ENCODE results near the gene CHTF18. TPM values are rescaled to one million over a fixed set of nuclear protein-coding genes. Genes with fewer than 3 reads are reported as not detected.
"Not testable (repeated sequence)": the region's sequence is repeated elsewhere in the genome, so short reads cannot be mapped to it uniquely, and the experiment has no call there.

CHTF18 gene
- total RNA-seq, 1 donor from 2014 or later, result 79.3 TPM

DNA sequence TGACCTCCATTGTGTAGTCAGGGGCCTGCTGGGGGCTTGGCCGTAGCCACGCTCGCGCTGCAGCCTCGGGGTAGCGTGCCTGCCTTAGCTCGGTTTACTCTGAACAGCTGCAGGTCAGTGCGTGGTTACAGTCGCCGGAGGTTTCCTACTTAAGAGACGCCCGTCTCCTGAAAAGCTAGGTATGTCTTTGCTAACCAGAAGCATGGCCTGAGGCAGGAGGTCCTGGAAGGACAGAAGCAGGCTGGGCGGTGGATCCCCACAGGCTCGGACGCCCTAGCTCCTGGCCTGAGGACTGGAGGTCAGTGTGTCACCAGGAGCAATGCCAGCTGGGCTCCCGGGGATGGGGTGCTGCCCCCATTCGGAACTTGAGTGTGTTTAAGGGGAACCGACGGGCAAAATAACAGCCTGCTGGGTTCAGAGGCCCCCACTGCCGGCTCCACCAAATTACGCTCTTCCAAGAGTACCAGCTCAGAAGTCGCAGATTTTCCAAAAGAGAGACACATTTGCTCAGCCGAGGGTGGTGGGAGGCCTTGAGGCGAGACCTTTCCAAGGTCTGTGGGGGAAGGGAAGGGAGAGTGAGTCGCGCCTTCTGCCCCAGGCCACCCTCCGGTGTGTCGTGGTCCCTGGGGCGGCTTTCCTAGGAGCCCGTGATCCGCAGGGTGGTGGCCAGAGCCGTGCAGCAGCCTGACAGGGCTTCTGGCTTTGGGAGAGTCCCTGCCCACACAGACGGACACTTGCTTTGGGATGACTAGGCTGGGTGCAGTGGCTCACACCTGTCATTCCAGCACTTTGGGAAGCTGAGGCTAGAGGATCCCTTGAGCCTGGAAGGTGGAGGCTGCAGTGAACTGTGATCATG, 16.0 kb downstream of the CHTF18 start:
- intact Hi-C loops (cut with micrococcal nuclease), result loop anchor here (5.0 kb wide), 1 partner anchor 217 kb away; no protein-coding TSS in a partner anchor

DNA sequence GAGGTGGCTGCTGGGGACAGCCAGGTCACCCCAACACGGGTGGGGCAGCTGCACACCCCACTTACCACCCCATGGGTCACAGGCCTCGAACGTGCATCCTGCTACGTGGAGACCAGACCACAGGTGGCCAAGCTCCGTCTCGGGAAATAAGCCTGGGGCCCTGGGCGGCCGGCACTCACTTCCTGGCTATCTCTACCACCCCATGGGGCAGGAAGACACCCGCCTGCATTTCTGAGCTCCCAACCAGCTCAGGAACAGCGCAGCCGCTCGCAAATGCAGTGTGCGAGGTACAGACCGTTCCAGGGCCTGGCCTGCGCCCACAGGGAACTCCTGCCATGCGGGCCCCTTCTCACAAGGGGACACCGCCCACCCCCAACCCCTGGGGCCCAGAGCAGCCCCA, 17.1 kb downstream of the CHTF18 start:
- intact Hi-C loops (cut with micrococcal nuclease), result loop anchor here (5.0 kb wide), 1 partner anchor 218 kb away; no protein-coding TSS in a partner anchor

DNA sequence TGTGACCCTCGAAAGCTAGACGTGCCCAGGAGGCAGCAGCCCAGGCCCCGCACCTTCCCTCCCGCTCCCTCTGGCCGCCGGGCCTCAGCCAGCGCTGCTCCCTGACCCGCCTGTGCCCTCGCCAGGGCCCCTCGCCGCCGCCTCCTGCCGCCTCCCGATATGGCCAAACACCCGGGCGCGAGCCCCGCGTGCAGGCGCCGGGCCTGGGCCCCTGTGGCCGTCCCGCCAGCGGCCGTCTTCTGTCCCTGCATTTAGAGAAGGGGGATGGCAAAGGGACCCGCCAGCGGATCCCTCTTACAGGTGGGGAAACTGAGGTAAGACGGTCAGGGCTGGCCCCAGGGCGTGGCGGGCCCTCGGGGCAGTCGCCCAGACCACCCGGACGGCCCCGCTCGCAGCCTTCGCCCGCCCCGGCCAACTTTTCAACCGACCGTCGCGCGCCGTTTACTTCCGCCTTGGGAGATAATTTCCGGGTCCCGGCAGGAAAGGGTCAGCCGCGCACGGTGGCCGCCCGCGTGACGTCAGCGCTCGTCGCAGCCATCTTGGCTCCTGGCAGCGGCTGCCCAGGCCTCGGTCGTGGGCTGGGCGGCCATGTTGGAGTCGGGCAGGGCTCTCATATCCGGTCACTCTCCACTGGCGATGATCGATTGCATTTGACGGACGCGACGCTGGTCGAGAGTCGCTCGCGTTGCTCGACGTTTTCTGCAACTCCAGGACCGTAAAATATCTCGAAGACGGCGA, 19.1 kb downstream of the CHTF18 start:
- intact Hi-C loops (cut with micrococcal nuclease), result loop anchor here (1.0 to 5.0 kb wide), 4 partner anchors 19 to 220 kb away; partner anchors contain the start of genes CHTF18, LMF1 and RPUSD1

DNA sequence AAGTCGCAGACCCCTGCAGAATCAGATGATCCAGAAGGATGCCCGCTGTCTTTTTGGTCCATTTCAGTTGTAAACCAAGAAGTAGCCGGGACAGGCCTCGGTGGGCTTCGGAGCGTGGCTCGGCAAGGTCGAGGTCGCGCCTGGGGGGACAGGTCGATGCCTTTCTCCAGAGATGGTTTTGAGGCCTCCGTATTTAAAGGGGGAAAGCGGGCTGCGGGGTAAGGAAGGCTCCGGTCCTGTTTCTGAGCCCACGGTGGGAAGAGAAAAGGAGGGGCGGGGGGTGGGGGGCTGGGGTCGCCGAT, 19.6 kb downstream of the CHTF18 start:
- intact Hi-C loops (cut with micrococcal nuclease), result loop anchor here (5.0 kb wide), 1 partner anchor 221 kb away; no protein-coding TSS in a partner anchor

DNA sequence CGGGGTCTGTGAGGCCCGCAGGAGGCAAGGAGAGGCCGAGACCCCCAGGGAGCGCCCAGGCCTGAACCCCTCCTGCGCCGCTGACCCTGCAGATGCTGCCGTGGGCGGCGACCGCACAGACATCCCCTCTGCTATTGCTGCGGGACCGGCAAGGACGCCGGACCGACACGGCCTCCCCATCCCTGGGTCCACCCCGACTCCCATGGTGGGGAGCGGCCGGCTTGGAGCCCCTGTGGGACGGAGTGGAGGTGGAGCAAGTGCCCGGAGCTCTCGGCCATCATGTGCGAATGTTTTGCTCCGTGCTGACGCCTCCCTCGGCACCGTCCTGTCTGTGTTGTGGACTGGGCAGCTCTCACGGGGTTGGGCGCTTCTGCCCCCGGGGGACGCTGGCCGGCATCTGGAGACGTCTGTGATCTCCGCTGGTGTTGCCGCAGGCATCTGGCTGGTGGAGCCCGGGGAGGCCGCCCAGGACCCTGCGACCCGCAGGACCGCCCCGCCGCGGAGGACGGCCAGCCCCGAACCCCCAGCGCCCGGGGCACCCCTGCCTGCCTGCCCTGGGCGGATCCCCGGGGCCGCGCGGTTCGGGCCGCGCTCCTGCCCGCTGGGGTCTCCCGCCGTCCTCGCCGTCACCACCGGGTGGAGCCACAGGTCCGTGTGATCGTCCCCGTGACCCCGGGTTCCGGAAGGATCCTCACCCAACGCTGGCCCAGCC, 24.9 kb downstream of the CHTF18 start:
- intact Hi-C loops (cut with micrococcal nuclease), result no loop called here

DNA sequence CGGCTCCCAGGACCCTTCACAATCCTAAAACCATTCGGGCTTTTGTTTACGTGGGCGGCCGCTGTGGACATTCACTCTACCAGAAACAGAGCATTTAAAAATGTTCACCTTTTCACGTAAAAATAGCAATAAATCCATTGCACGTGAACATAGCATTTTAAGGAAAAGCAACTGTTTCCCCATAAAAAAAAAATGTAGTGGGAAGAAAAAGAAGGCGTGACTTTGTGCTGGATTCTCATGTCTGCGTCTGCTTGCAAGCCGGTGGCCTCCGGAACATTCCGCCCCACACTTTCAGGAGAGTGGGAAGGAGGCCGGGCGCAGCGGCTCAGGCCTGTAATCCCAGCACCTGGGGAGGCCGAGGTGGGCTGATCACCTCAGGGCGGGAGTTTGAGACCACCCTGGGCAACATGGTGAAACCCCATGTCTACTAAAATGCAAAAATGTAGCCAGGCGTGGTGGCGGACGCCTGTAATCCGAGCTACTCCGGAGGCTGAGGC, 25.5 kb downstream of the CHTF18 start:
- intact Hi-C loops (cut with micrococcal nuclease), result loop anchor here (1.0 kb wide), 1 partner anchor 241 kb away; no protein-coding TSS in a partner anchor

DNA sequence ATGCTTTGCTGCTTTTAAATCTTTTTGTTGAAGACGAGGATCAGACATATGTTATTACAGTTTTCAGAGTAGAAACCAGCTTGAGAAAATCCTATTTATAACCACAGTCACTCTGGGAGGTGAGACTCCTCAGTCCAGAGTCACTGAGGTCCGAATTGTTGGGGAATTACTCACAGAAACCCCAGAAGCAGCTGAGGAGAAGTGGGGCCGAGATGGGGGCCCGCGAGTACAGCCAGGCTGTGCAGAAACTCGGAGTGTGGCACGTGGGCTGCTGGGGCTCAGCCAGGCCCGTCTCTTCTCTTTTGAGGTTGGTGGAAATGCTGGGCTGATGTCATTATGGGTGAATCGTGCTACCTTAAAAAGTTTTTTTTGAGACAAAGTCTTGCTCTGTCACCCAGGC, 26.6 kb downstream of the CHTF18 start:
- intact Hi-C loops (cut with micrococcal nuclease), result loop anchor here (1.0 kb wide), 1 partner anchor 240 kb away; no protein-coding TSS in a partner anchor

DNA sequence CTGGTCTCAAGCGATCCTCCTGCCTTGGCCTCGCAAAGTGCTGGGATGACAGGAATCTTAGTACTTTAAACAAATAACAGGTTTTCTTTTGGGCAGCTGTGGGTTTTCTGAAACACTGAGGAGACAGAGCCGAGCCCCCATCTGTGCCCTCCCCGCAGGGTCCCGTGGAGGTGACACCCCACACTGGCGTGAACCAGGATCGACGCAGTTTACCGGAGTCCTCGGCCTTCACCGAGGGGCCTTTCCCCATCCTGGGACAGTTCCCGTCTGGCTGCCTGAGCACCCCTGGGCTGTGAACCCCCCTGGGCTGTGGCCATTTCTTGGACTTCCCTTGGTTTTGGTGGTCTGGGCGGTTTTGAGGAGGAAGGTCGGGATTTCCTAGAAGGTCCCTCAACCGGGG, 27.4 kb downstream of the CHTF18 start:
- intact Hi-C loops (cut with micrococcal nuclease), result no loop called here

DNA sequence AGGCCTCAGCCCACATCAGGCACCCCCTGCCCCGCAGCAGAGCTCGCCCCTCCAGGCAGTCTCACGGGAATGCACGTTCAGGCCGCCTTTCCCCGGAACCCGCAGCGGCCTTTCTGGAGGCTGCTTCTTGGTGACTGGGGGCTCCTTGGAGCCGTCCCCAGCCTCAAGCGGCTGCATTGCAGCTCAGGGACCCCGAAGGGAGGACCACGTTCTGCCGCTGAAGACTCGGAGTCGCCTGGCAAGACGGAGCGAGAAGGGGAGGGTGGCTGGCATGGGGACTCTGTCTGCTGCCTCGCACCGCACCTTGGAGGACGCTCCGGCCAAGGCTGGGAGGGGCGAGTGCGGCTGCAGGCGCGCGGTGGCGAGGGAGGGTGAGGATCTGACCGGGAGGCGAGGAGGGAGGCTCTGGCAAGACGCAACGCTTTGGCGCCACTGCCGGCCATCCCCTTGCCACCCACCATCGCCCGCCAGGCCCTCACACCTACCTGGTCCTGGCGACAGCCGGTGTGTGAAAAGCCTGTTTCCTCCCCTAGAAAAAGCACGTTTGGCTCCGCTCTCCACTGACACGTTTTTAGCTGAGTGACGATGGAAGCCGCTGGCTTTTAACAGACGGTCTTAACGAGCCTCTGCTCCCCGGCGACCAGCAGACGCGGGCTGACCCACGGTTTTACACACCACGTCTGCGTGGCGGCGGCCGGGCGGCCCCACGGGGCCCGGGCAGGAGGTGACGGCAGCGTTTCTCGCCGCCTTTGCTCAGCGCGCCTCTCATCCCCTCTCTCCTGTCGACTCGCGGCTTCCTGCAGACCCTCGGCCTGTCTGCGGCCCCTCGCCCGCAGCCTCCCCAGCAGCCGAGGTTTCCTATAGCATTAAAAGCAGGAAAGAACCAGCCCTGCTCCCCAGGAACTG, 28.8 kb downstream of the CHTF18 start:
- intact Hi-C loops (cut with micrococcal nuclease), result no loop called here

DNA sequence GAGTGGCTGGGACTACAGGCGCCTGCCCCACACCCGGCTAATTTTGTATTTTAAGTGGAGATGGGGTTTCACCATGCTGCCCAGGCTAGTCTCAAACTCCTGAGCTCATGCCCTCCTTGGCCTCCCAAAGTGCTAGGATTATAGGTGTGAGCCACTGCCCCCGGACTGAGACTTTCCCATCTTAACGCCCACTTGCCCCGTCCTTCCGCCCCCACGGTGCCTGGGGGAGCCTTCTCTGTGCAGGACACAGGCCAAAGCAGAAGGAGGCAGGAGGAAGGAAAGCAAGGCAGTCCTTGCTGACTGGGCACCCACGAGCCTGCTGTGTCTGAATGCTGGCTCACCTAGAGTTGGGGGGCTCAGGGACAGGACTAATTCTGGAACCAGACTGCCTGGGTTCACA, 29.7 kb downstream of the CHTF18 start:
- intact Hi-C loops (cut with micrococcal nuclease), result no loop called here

DNA sequence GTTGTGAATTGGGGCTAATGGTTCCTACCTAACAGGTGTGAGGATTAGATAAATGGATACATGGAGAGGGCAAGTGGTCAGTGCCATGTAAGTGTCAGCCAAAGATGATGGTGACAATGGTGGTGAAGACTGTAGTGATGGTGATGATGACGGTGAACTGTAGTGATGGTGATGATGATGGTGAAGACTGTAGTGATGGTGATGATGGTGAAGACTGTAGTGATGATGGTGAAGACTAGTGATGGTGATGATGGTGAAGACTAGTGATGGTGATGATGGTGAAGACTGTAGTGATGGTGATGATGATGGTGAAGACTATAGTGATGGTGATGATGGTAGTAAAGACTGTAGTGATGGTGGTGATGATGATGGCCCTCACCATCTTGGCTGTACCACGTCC, 30.2 kb downstream of the CHTF18 start:
- intact Hi-C loops (cut with micrococcal nuclease), result no loop called here

DNA sequence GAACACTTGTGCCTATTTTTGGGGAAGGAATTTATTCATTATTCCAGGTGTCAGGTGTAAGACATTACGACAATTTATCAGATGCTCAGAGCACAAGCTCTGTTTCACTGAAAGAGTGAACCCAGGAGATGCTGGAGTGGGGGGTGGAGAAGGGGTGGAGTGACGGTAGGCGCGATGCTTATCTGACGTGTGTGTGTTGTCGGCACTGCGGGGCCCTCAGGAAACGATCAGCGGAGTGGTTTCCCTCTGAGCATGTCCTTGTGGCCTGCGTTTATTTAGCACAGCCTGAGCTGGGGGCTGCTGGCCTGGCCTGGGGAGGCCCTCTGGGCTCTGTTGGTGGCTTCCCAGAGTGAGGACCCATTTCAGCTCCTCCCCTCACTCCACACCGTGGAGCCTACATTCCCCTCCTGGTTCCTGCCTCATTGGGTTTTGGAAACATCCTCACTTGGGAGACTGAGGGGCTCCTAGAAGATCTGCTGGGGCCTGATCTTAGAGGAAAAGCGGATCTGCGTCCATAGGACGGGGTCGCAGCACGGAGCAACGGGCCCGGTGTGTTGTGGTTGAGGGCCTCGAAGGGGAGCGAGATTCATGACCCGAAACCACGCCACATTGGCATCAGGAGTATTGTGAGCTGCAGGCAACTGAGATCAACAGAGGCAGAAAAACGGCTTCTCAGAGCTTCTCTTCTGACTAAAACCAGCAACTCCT, 31.1 kb downstream of the CHTF18 start:
- intact Hi-C loops (cut with micrococcal nuclease), result no loop called here

DNA sequence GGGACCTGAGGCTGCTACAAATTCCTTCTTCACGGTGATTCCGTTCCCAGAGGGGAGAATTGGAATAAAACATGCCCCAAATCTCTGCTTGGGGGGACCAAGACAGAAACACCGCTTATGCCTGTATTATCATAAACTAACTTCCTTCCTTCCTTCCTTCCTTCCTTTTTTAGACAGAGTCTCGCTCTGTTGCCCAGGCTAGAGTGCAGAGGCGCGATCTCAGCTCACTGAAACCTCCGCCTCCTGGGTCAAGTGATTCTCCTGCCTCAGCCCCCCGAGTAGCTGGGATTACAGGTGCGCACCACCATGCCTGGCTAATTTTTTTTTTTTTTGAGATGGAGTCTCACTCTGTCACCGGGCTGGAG, 31.6 kb downstream of the CHTF18 start:
- intact Hi-C loops (cut with micrococcal nuclease), result not testable (repeated sequence)

DNA sequence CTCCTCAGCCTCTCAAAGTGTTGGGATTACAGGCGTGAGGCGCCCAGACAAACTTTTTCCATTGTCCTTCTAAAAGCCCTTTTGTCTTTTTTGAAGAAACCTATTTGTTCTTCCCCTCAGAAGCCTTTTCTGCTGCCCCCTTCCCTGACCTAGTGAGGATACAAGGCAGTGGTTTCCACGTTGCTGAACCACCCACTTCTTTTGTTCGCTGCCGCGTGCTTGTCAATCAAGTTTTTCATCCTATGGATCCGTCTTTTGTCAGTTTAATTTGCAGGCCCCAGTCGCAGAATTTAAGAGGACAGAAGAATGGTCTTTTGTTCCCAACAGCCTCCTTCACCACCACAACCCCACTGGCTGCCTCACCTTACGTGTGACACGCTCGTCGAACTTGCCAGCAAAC, 32.3 kb downstream of the CHTF18 start:
- intact Hi-C loops (cut with micrococcal nuclease), result no loop called here

DNA sequence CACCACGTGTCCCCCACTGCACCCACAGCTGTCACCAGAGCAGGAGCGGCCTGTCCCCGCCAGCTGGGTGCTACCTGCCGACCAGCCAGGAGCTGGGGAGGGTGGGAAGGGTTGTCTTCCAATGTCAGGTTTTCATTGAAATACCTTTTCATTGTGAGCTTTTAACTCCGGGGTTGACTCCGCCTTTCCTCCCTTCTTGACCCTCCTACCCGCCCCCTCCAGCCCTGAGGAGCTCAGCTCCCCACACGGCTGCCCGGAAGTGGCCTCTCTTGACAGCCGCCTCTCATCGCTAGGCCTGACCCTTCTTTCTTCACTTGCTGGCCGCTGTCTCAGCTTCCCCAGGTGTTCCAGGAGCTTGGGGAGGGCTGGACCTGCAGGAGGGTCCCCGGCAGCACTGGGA, 33.3 kb downstream of the CHTF18 start:
- intact Hi-C loops (cut with micrococcal nuclease), result no loop called here

DNA sequence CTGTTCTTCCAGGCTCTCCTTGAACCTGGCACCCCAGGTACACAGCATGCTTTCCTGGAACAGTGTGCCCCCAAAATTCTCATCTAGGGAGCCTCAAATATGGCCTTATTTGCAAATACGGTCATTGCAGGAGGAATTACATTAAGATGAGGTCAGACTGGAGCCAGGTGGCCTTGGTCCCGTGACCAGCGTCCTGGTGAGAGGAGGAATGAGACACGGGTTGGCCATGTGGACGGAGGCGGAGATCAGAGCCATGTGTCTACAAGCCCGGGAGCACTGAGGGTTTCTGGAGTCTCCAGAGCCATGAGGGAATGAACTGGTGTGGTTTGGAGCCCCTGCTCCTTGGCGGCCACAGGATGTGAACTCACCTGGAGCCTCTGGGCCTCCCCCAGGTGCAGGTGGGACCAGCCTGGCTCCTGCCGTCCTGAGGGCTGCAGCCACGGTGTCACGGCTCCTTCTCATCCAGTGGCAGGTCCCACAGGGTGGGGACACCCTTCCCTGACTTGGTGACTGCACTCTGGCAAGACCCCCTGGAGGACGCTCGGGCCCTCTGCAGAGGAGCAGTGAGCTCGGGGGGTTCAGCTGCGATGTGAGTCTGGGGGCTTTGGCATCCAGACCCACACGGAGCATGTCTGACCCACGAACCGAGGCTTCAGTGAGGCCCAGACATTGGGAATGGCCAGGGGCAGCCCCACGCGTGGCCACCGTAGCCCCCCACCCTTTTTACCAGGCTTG, 33.9 kb downstream of the CHTF18 start:
- intact Hi-C loops (cut with micrococcal nuclease), result no loop called here

DNA sequence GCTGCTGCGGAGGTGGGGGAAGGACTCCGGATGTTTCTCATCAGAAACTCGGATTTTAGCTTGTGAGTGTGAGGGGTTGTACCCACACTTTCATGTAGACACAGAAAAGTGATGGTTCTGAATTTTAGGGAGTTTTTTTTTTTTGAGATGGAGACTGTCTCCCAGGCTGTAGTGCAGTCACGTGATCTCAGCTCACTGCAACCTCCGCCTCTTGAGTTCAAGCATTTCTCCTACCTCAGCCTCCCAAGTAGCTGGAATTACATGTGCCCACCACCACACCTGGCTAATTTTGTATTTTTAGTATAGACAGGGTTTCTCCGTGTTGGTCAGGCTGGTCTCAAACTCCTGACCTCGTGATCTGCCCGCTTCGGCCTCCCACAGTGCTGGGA, 34.5 kb downstream of the CHTF18 start:
- intact Hi-C loops (cut with micrococcal nuclease), result no loop called here

DNA sequence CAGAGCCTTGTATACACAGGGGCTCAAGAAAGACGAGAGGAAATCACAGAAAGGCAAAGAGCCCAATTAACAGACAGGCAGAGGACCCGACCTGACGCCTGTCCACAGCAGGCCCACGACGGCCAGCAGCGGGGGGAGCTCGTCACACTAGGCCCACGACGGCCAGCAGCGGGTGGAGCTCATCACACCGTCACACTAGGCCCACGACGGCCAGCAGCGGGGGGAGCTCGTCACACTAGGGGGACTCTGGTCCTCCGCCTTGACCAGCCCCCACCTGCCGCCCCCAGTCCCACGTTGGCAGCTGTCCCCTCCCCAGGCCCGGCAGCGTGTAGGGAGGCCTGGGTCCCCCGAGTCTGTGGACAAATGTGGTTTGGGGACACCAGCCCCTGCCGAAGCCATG, 35.8 kb downstream of the CHTF18 start:
- intact Hi-C loops (cut with micrococcal nuclease), result no loop called here

DNA sequence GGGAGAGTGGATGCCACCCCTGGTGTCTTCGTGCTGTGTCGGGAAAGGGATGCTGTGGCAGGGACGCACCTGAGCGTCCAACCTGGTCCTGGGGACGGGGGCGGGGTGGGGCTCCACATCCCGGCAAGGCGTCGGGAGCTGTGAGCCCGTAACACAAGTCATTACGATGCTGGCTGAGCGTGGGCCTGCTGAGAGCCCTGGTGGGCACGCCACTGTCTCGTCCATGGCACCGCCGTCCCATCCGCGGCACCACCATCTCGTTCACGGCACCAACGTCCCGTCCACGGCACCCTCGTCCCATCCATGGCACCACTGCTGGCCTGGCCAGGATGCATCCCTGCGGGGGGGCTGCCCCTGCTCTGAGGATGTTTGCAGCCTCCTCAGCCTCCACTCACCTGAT, 36.2 kb downstream of the CHTF18 start:
- intact Hi-C loops (cut with micrococcal nuclease), result no loop called here
